ENCODE measurements around the gene RASA2.
"Not testable (repeated sequence)": the region's sequence is repeated elsewhere in the genome, so short reads cannot be mapped to it uniquely, and the experiment has no call there.

RASA2 gene

GRCh38 chr3:141459008-141459407 is 27.8 kb upstream of the RASA2 start:
- no peak for DNase-seq (ENCODE audit: low spot score)

GRCh38 chr3:141460097-141460704 is 26.6 kb upstream of the RASA2 start:
- DNase-seq (ENCODE audit: low spot score) = peak; percentile 80

GRCh38 chr3:141462176-141462859 is 24.5 kb upstream of the RASA2 start:
- no peak for DNase-seq (ENCODE audit: low spot score)

GRCh38 chr3:141465221-141465620 is 21.6 kb upstream of the RASA2 start:
- no peak for DNase-seq (ENCODE audit: low spot score)

- no peak for DNase-seq (ENCODE audit: low spot score)
Observed at GRCh38 chr3:141466633-141467169, 20.1 kb upstream of the RASA2 start.

GRCh38 chr3:141469720-141470119 is 17.1 kb upstream of the RASA2 start:
- no peak for DNase-seq (ENCODE audit: low spot score)

- DNase-seq (ENCODE audit: low spot score) = no peak
Observed at GRCh38 chr3:141471160-141471559, 15.7 kb upstream of the RASA2 start.

GRCh38 chr3:141476033-141476432 is 10.8 kb upstream of the RASA2 start:
- no peak for DNase-seq (ENCODE audit: low spot score)

GRCh38 chr3:141477224-141477623 is 9.6 kb upstream of the RASA2 start:
- DNase-seq (ENCODE audit: low spot score) = no peak

- DNase-seq (ENCODE audit: low spot score) = no peak
Observed at GRCh38 chr3:141478139-141478538, 8.7 kb upstream of the RASA2 start.

- not testable (repeated sequence) for DNase-seq (ENCODE audit: low spot score)
Observed at GRCh38 chr3:141478840-141479239, 8.0 kb upstream of the RASA2 start.

GRCh38 chr3:141482245-141482922 is 4.4 kb upstream of the RASA2 start:
- no peak for DNase-seq (ENCODE audit: low spot score)

GRCh38 chr3:141484701-141485287 is 2.0 kb upstream of the RASA2 start:
- no peak for DNase-seq (ENCODE audit: low spot score)

- DNase-seq (ENCODE audit: low spot score) = no peak
Observed at GRCh38 chr3:141485641-141486495, 959 bp upstream of the RASA2 start.

- DNase-seq (ENCODE audit: low spot score) = no peak
Observed at GRCh38 chr3:141486496-141486745, 406 bp upstream of the RASA2 start.

- peak; percentile 35 for DNase-seq (ENCODE audit: low spot score)
Observed at GRCh38 chr3:141487521-141488252, 860 bp downstream of the RASA2 start.

GRCh38 chr3:141489203-141489602 is 2.4 kb downstream of the RASA2 start:
- DNase-seq (ENCODE audit: low spot score) = no peak

- no peak for DNase-seq (ENCODE audit: low spot score)
Observed at GRCh38 chr3:141491081-141491480, 4.3 kb downstream of the RASA2 start.

GRCh38 chr3:141491929-141492328 is 5.1 kb downstream of the RASA2 start:
- no peak for DNase-seq (ENCODE audit: low spot score)

GRCh38 chr3:141493184-141493583 is 6.4 kb downstream of the RASA2 start:
- DNase-seq (ENCODE audit: low spot score) = no peak

GRCh38 chr3:141497589-141497988 is 10.8 kb downstream of the RASA2 start:
- DNase-seq (ENCODE audit: low spot score) = not testable (repeated sequence)
